Activated naive CD8-positive, alpha-beta T cell (primary cell): Measurements from ENCODE around the gene HRC.
"Not testable (repeated sequence)": the region's sequence is repeated elsewhere in the genome, so short reads cannot be mapped to it uniquely, and the experiment has no call there.

Source experiments
- H3K27ac Mint-ChIP-seq: one replicate; pipeline ENCODE4 v1.8.0; 2021; ENCODE audit warnings: mixed read lengths
- H3K27me3 Mint-ChIP-seq: one replicate; pipeline ENCODE4 v1.8.0; 2021; ENCODE audit warnings: mixed read lengths
- H3K36me3 Mint-ChIP-seq: one replicate; pipeline ENCODE4 v1.8.0; 2021; ENCODE audit warnings: mixed read lengths
- H3K4me1 Mint-ChIP-seq: one replicate; pipeline ENCODE4 v1.8.0; 2021; ENCODE audit warnings: low read depth, mixed read lengths
- H3K4me3 Mint-ChIP-seq: one replicate; pipeline ENCODE4 v1.8.0; 2021; ENCODE audit warnings: mild to moderate bottlenecking, mixed read lengths
- H3K9me3 Mint-ChIP-seq: one replicate; pipeline ENCODE4 v1.8.0; 2021; ENCODE audit warnings: low read depth, mixed read lengths

The HRC gene, protein sequence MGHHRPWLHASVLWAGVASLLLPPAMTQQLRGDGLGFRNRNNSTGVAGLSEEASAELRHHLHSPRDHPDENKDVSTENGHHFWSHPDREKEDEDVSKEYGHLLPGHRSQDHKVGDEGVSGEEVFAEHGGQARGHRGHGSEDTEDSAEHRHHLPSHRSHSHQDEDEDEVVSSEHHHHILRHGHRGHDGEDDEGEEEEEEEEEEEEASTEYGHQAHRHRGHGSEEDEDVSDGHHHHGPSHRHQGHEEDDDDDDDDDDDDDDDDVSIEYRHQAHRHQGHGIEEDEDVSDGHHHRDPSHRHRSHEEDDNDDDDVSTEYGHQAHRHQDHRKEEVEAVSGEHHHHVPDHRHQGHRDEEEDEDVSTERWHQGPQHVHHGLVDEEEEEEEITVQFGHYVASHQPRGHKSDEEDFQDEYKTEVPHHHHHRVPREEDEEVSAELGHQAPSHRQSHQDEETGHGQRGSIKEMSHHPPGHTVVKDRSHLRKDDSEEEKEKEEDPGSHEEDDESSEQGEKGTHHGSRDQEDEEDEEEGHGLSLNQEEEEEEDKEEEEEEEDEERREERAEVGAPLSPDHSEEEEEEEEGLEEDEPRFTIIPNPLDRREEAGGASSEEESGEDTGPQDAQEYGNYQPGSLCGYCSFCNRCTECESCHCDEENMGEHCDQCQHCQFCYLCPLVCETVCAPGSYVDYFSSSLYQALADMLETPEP

DNA sequence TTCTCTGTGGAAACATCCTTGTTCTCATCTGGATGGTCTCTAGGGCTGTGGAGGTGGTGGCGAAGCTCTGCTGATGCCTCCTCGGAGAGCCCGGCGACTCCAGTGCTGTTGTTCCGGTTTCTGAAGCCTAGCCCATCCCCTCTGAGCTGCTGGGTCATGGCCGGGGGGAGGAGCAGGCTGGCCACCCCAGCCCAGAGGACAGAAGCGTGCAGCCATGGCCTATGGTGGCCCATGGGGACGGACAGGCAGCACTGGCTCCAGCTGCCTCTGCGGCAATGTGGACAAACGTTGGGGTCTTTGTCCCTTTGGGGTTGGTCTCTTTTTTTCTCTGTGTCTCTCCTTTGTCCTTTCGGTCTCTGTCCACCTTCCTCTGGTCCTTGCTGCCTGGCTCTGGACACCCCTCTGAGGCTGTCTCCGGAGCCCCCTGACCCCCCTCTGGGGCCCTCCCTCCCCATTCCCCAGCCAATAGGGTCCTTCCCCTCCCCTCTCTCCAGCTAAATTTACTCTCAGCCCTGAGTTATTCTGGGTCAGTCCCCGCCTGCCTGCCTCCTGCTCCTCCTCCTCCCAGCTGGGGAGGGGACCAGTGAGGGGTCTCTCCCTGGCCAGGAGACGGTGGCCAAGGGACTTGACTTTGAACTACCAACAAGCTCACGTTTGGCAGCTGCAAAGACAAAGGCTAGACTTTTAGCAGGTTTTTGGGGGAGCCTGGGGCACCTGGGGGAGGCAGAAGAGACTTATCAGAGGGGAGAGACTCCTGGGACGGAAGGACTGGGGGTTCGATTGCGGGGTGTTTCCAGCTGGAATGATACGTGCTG lies at the start of gene HRC:
Gene HRC, minus strand, starts transcription at position 392 of the 815 bp plus-strand sequence. Its CDS starts 159 bp downstream, at position 233.
- H3K36me3 Mint-ChIP-seq, result no peaks in the 10 kb centered on the region
- H3K4me3 Mint-ChIP-seq, result no peak within 1 kb of the TSS
- H3K9me3 Mint-ChIP-seq, result no peaks in the 10 kb centered on the region
- H3K4me1 Mint-ChIP-seq, result peaks cover 15% of the 10 kb centered on the region
- peak within 1 kb of the TSS; percentile 41 for H3K27ac Mint-ChIP-seq
- peaks cover 35% of the 10 kb centered on the region for H3K27me3 Mint-ChIP-seq

DNA sequence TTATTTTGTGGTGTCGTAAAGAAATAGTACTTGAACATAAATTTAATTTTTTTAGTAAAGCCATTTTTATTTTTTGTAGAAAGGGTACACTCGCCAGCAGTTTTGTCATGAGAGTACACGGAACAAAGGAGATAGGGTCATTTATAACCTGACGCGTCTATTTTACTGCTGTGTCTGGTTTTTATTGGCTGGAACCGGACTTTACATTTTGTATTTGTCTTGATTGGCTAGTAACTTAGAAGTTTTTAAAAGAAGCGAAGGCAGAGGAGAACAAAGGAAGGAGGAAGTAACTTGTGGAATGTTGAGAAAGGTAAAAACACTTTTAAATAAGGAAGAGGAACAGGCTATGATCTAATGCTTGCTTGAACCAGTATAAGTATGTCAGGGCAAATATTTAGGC lies 45.8 kb upstream of the HRC start:
- no peaks in the 10 kb centered on the region for H3K27me3 Mint-ChIP-seq
- H3K36me3 Mint-ChIP-seq, result no peaks in the 10 kb centered on the region
- H3K4me1 Mint-ChIP-seq, result no peaks in the 10 kb centered on the region
- H3K4me3 Mint-ChIP-seq, result no peak overlapping the region
- H3K27ac Mint-ChIP-seq, result no peak overlapping the region
- H3K9me3 Mint-ChIP-seq, result no peaks in the 10 kb centered on the region

DNA sequence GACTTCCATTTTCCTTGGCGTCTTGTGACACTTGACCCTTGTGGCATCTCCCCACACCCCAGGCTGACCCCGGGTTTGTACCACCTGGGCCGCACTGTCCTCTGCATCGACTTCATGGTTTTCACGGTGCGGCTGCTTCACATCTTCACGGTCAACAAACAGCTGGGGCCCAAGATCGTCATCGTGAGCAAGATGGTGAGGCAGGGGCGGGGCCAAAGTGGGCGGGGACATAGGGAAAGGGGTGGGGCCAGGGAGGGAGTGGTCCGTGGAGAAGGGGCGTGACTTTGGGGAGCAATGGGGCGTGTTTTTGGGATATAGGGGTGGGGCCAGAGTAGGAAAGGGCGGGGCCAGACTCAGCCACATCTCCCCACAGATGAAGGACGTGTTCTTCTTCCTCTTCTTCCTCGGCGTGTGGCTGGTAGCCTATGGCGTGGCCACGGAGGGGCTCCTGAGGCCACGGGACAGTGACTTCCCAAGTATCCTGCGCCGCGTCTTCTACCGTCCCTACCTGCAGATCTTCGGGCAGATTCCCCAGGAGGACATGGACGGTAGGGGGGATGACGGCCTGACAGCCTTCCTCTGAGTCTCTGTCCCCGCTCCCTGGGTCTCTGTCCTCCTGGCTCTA lies 45.2 kb upstream of the HRC start:
- no peaks in the 10 kb centered on the region for H3K4me1 Mint-ChIP-seq
- no peaks in the 10 kb centered on the region for H3K36me3 Mint-ChIP-seq
- no peaks in the 10 kb centered on the region for H3K9me3 Mint-ChIP-seq
- H3K27me3 Mint-ChIP-seq, result no peaks in the 10 kb centered on the region
- no peak overlapping the region for H3K27ac Mint-ChIP-seq
- no peak overlapping the region for H3K4me3 Mint-ChIP-seq

DNA sequence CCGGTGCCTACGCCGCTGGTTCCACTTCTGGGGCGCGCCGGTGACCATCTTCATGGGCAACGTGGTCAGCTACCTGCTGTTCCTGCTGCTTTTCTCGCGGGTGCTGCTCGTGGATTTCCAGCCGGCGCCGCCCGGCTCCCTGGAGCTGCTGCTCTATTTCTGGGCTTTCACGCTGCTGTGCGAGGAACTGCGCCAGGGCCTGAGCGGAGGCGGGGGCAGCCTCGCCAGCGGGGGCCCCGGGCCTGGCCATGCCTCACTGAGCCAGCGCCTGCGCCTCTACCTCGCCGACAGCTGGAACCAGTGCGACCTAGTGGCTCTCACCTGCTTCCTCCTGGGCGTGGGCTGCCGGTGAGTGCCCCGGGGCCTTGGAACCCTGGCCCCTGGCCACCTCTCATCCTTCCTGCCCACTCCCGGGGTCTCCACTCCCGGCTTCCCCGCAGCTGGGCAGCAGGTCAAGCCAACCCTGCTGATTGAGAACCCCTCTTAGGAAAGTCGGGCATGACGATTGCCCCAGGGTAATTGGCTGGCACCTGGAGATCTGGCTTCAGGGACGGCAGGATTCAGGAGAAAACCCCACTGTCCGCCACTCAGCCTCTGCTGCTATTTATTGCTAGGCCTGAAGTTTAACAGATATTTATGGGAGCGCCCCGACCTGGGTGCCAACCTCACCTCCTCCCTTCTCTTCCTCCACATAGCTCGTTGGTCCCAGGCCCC lies 41.5 kb upstream of the HRC start:
- H3K4me3 Mint-ChIP-seq, result no peak overlapping the region
- H3K27me3 Mint-ChIP-seq, result no peaks in the 10 kb centered on the region
- no peaks in the 10 kb centered on the region for H3K36me3 Mint-ChIP-seq
- H3K9me3 Mint-ChIP-seq, result no peaks in the 10 kb centered on the region
- H3K27ac Mint-ChIP-seq, result no peak overlapping the region
- no peaks in the 10 kb centered on the region for H3K4me1 Mint-ChIP-seq

DNA sequence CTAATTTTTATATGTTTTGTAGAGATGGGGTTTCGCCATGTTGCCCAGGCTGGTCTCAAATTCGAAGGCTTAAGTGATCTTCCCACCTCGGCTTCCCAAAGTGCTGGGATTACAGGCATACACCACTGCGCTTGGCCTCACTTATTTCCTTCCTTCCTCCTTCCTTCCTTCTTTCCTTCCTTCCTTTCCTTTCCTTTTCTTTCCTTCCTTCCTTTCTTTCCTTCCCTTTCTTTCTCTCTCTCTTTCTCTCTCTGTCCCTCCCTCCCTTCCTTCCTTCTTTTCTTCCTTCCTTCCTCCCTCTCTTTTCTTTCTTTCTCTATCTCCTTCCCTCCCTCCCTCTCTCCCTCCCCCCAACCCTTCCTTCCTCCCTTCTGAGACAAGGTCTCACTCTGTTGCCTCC lies 39.2 kb upstream of the HRC start:
- Mint-ChIP-seq H3K4me3 (no peak overlapping the region), H3K4me1 (peaks cover 7% of the 10 kb centered on the region), H3K36me3 (no peaks in the 10 kb centered on the region), H3K9me3 (no peaks in the 10 kb centered on the region), H3K27me3 (no peaks in the 10 kb centered on the region), H3K27ac (no peak overlapping the region)

DNA sequence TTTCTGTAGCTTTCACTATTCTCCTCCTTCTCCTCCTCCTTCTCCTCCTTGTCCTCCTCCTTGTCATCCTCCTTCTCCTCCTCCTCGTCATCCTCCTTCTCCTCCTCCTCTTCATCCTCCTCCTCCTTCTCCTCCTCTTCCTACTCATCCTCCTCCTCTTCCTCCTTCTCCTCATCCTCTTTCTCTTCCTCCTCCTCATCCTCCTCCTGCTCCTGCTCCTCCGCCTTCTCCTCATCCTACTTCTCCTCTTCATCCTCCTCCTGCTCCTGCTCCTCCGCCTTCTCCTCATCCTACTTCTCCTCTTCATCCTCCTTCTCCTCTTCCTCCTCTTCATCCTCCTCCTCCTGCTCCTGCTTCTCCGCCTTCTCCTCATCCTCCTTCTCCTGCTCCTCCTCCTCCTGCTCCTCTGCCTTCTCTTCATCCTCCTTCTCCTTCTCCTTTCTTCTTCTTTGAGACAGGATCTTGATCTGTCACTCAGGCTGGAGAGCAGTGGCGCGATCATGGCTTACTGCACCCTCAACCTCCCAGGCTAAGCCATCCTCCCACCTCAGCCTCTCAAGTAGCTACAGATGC lies 38.7 kb upstream of the HRC start:
- Mint-ChIP-seq H3K4me3 (no peak overlapping the region), H3K9me3 (no peaks in the 10 kb centered on the region), H3K27me3 (no peaks in the 10 kb centered on the region), H3K27ac (no peak overlapping the region), H3K4me1 (peaks cover 8% of the 10 kb centered on the region), H3K36me3 (no peaks in the 10 kb centered on the region)

DNA sequence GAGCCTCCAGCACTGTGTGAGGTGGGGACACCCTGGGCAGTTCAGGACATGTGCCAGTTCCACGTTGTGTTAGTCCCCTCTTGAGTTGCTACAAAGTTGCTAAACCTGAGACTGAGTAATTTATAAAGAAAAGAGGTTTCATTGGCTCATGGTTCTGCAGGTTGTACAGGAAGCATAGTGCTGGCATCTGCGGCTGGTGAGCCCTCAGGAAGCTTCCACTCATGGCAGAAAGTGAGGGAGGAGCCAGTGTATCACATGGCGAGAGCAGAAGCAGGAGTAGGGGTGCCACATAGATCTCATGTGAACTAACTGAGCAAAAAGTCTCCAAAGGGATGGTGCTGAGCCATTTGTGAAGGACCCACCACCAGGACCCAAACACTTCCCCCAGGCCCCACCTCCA lies 35.6 kb upstream of the HRC start:
- Mint-ChIP-seq H3K4me1 (peaks cover 8% of the 10 kb centered on the region), H3K9me3 (no peaks in the 10 kb centered on the region), H3K27ac (no peak overlapping the region), H3K27me3 (no peaks in the 10 kb centered on the region), H3K4me3 (no peak overlapping the region), H3K36me3 (no peaks in the 10 kb centered on the region)

DNA sequence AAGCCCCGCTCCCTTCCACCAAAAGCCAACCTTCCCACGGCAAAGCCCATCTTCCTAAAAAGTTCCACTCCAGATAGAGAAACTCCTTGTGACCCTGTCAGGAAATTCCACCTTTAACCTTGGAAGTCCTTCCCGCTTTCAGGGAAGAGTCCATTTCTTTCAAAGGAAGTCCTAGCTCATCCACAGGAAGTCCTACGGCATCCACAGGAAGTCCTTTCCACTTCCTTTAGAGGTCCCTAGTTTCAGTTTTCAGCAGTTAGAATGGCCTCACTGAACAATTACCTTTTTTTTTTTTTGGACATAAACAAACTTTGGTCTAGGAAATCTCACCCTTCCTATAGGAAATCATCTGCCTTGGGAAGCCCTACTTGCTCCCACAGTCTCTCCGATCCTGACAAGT lies 34.1 kb upstream of the HRC start:
- Mint-ChIP-seq H3K4me3 (no peak overlapping the region), H3K27ac (no peak overlapping the region), H3K36me3 (no peaks in the 10 kb centered on the region), H3K4me1 (peaks cover 8% of the 10 kb centered on the region), H3K27me3 (no peaks in the 10 kb centered on the region), H3K9me3 (no peaks in the 10 kb centered on the region)

DNA sequence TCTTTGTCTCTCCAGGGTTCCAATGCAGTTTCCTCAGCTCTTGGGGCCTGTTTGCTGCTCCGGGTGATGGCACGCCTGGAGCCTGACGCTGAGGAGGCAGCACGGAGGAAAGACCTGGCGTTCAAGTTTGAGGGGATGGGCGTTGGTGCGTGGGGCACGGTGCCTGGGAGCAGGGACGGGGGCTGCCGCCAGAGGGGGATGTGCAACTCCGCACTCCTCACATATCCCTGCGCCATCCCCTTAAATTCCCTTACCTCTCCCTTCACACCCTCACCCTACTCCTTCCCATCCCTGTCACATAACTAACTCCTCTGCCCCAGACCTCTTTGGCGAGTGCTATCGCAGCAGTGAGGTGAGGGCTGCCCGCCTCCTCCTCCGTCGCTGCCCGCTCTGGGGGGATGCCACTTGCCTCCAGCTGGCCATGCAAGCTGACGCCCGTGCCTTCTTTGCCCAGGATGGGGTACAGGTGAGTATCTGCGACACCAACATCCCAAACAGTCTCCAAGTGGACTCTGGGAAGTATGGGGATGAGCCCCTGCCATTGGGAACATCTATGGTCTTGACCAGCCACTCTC lies 33.5 kb upstream of the HRC start:
- H3K27ac Mint-ChIP-seq, result no peak overlapping the region
- H3K4me3 Mint-ChIP-seq, result no peak overlapping the region
- no peaks in the 10 kb centered on the region for H3K27me3 Mint-ChIP-seq
- peaks cover 8% of the 10 kb centered on the region for H3K4me1 Mint-ChIP-seq
- H3K36me3 Mint-ChIP-seq, result no peaks in the 10 kb centered on the region
- H3K9me3 Mint-ChIP-seq, result peaks cover 4% of the 10 kb centered on the region

DNA sequence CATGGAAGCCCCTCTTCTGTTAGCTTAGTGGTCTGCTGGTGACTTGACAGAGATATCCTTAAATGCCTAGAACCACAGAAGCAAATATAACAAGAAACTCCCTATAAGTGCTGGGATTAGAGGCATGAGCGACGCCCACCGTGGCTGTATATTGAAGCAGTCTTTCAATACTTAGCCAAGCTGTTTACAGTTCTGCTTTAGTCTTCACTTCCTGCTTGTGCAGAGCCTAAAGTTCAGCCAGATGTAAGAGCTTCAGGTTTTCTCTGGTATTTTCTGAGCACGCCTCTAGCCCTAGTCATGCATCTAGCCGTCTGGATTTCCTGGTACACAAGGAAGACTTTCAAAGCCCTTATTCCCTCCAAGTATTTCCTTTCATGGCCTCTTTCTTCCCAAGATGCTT lies 30.9 kb upstream of the HRC start:
- Mint-ChIP-seq H3K27ac (no peak overlapping the region), H3K4me1 (peaks cover 8% of the 10 kb centered on the region), H3K36me3 (no peaks in the 10 kb centered on the region), H3K9me3 (peaks cover 4% of the 10 kb centered on the region), H3K4me3 (no peak overlapping the region), H3K27me3 (no peaks in the 10 kb centered on the region)

DNA sequence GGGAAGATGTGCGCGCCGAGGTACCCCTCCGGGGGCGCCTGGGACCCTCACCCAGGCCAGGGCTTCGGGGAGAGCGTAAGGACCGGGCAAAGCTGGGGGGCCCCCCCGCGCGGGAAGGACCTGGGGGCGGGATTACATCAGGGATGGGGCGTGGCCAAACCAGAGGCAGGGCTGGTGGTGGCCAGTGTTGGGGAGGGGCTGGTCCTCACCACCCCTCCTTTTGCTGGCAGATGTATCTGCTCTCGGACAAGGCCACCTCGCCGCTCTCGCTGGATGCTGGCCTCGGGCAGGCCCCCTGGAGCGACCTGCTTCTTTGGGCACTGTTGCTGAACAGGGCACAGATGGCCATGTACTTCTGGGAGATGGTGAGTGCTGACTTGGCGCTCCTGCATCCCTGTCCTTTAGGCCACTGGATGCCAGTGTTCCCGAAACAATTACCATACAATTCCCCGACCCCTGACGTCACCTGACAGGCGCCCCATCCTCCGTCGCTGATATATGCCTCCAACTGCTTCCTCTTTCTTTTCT lies 27.7 kb upstream of the HRC start:
- Mint-ChIP-seq H3K27ac (no peak overlapping the region), H3K9me3 (peaks cover 4% of the 10 kb centered on the region), H3K27me3 (no peaks in the 10 kb centered on the region), H3K4me1 (no peaks in the 10 kb centered on the region), H3K36me3 (no peaks in the 10 kb centered on the region), H3K4me3 (no peak overlapping the region)

DNA sequence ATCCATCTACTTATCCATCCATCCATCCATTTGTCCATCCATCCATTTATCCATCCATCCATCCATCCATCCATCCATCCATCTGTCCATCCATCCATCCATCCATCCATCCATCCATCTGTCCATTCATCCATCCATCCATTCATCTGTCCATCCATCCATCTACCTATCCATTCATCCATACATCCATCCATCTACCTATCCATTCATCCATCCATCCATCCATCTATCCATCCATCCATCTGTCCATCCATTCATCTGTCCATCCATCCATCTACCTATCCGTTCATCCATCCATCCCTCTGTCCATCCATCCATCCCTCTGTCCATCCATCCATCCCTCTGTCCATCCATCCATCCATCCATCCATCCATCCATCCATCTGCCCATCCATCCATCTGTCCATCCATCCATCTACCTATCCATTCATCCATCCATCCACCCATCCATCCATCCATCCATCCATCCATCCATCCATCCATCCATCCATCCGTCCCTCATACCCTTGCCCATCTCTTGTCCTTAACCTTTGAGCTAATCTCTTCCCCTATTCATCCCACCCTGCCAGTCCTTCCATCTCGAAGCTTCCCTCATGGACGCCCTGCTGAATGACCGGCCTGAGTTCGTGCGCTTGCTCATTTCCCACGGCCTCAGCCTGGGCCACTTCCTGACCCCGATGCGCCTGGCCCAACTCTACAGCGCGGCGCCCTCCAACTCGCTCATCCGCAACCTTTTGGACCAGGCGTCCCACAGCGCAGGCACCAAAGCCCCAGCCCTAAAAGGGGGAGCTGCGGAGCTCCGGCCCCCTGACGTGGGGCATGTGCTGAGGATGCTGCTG lies 27.0 kb upstream of the HRC start:
- peak overlapping the region; percentile 43 for H3K27ac Mint-ChIP-seq
- H3K4me1 Mint-ChIP-seq, H3K4me3 Mint-ChIP-seq, H3K36me3 Mint-ChIP-seq, H3K27me3 Mint-ChIP-seq, H3K9me3 Mint-ChIP-seq: not testable (repeated sequence)

DNA sequence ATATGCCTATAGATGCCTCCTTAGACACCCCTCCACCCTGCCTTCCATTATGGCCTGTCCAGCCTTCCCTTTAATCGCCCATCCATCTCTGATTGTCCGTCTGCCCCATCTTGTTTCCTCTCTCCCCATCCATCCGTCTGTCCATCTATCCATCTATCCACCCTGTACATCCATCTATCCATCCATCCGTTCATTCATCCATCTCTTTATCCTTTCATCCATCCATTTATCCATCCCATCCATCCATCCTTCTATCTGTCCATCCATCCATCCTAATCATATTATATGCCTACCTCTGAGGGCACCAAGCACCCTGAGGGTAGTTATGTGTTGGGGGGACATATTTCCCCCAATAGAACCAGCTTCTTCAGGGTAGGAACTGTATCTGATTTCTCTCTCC lies 25.5 kb upstream of the HRC start:
- no peak overlapping the region for H3K4me3 Mint-ChIP-seq

More for the DNA sequence above, 25.5 kb upstream of the HRC start:
- Mint-ChIP-seq H3K36me3 (no peaks in the 10 kb centered on the region), H3K27ac (no peak overlapping the region), H3K27me3 (no peaks in the 10 kb centered on the region), H3K9me3 (peaks cover 4% of the 10 kb centered on the region), H3K4me1 (peaks cover 4% of the 10 kb centered on the region)
